Measurements from ENCODE around the gene CEL. TPM values are rescaled to one million over a fixed set of nuclear protein-coding genes. Genes with fewer than 3 reads are reported as not detected.

Gene CEL
- total and polyA plus RNA-seq, 3 donors from 2014 or later = 2.1 to 2.6 (median 2.4) TPM

- 70 to 81% methylated on average over 3 of the region's 3 CpGs for WGBS, 2 donors
- intact Hi-C loops (cut with DNase I; ENCODE audit: low total_unique reads) = no loop called here
Measured at GRCh38 chr9:133028221-133028620, 33.6 kb upstream of the CEL start.

GRCh38 chr9:133029994-133030316 lies 31.8 kb upstream of the CEL start:
- 0% methylated on average over 3 to 26 of the region's 28 CpGs for WGBS, 2 donors
- DNase-seq = no peak
- peaks cover 21% of the 10 kb centered on the region for H3K4me1 ChIP-seq
- intact Hi-C loops (cut with DNase I; ENCODE audit: low total_unique reads) = loop anchor here (10.0 kb wide), 1 partner anchor 115 kb away; no protein-coding TSS in a partner anchor
- H3K9me3 ChIP-seq = no peaks in the 10 kb centered on the region
- H3K27me3 ChIP-seq = no peaks in the 10 kb centered on the region
- no peak for TF ChIP-seq CTCF (IDR thresholded peaks at IDR 0.05)
- no peak for TF ChIP-seq POLR2A (IDR thresholded peaks at IDR 0.05)
- peak overlapping the region; percentile 96 to 97 for H3K4me3 ChIP-seq
- peak overlapping the region; percentile 86 to 93 for H3K27ac ChIP-seq
- no peaks in the 10 kb centered on the region for H3K36me3 ChIP-seq (ENCODE audit: low read depth, missing control alignments)

More at GRCh38 chr9:133028221-133028620, 33.6 kb upstream of the CEL start:
- no peak for DNase-seq
- Histone ChIP-seq H3K9me3 (no peaks in the 10 kb centered on the region), H3K27ac (no peak overlapping the region), H3K36me3 (ENCODE audit: low read depth, missing control alignments) (no peaks in the 10 kb centered on the region), H3K4me3 (no peak overlapping the region), H3K4me1 (peaks cover 21% of the 10 kb centered on the region), H3K27me3 (no peaks in the 10 kb centered on the region)
- no peak for TF ChIP-seq CTCF (IDR thresholded peaks at IDR 0.05)

DNA sequence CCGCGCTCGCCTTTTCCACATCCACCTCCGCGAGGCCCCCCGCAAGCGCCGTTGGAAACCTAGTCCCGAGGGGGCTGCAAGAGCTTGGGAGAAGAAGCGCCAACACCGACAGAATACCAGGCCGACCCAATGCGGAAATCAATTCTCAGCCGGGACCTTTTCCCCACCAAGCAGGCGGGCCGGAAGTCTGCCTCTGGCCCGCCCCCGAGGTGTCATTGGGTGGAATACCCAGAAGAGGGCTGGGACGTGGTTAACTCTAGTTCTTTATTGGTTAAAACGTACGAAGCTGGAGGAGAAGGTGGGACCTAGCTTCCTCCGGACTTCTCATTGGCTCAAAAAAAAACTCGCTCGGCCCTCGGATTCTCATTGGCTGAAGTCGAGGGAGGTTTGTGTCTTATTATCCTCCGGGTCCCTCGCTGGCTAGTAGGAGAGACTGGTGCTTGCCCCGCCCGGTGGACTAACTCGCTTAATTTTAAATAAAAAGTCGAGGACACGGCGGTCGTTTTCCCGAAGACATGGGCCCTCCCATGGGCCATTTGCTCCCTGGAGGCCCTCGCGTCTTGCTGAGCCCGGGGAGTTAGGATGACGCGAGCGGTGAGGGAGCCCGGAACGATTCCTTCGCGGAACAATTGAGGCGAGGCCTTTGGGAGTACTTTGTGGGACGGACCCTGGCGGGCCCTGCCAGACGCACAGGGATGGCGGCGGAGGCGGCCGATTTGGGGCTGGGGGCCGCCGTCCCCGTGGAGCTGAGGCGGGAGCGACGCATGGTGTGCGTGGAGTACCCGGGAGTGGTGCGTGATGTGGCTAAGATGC lies 31.3 kb upstream of the CEL start, which contains the start of gene GTF3C5:
TSS of gene GTF3C5 (plus strand) at position 681 of the 813 bp plus-strand sequence. CDS start at position 696, 15 bp downstream.
- no peaks in the 10 kb centered on the region for H3K9me3 ChIP-seq
- 0 to 1% methylated on average over 3 to 63 of the region's 63 CpGs for WGBS, 2 donors
- peak in 1 of 3 experiments; percentile 9 for TF ChIP-seq CTCF (IDR thresholded peaks at IDR 0.05)
- TF ChIP-seq POLR2A (IDR thresholded peaks at IDR 0.05) = no peak
- intact Hi-C loops (cut with DNase I; ENCODE audit: low total_unique reads) = loop anchor here (10.0 kb wide), 1 partner anchor 114 kb away; no protein-coding TSS in a partner anchor
- DNase-seq = peak; percentile 96
- H3K27me3 ChIP-seq = no peaks in the 10 kb centered on the region
- peaks cover 21% of the 10 kb centered on the region for H3K4me1 ChIP-seq
- H3K4me3 ChIP-seq = peak within 1 kb of the TSS; percentile 96 to 97
- H3K36me3 ChIP-seq (ENCODE audit: low read depth, missing control alignments) = no peaks in the 10 kb centered on the region
- H3K27ac ChIP-seq = peak within 1 kb of the TSS; percentile 93 to 94

- WGBS, 2 donors = 0 to 2% methylated on average over 16 of the region's 16 CpGs
- Histone ChIP-seq H3K4me1 (peaks cover 21% of the 10 kb centered on the region), H3K4me3 (peak overlapping the region; percentile 96 to 97), H3K9me3 (no peaks in the 10 kb centered on the region), H3K36me3 (ENCODE audit: low read depth, missing control alignments) (no peaks in the 10 kb centered on the region), H3K27ac (peak overlapping the region; percentile 93 to 94), H3K27me3 (no peaks in the 10 kb centered on the region)
- no peak for TF ChIP-seq CTCF (IDR thresholded peaks at IDR 0.05)
- no peak for DNase-seq
- intact Hi-C loops (cut with DNase I; ENCODE audit: low total_unique reads) = loop anchor here (10.0 kb wide), 1 partner anchor 114 kb away; no protein-coding TSS in a partner anchor
Measured at GRCh38 chr9:133031130-133031422, 30.7 kb upstream of the CEL start.

Measured in testis (tissue), 3 donors.